Fibroblast of lung (primary cell): ENCODE results near the gene ROR2. TPM values are rescaled to one million over a fixed set of nuclear protein-coding genes. Genes with fewer than 3 reads are reported as not detected.

Experiments used
- DNase-seq, 2 donors: peaks; one replicate each; pipeline versions ENCODE4 v3.0.0 to v3.0.0-alpha.2; 2010; ENCODE audit warnings: low read depth in 2 of 2
- H2AFZ ChIP-seq: 2 replicates; pipeline ENCODE4 v1.5.1; 2012; ENCODE audit warnings: low read length, control low read depth, inconsistent platforms
- H3K27ac ChIP-seq: 2 replicates; pipeline ENCODE4 v1.5.1; 2011; ENCODE audit warnings: low read length, control low read depth; ENCODE audit not compliant: insufficient read depth
- H3K27me3 ChIP-seq: 2 replicates; pipeline ENCODE4 v1.5.1; 2011; ENCODE audit warnings: mild to moderate bottlenecking, low read length; ENCODE audit not compliant: control insufficient read depth, insufficient read depth
- H3K36me3 ChIP-seq: 2 replicates; pipeline ENCODE4 v1.5.1; 2011; ENCODE audit warnings: low read length; ENCODE audit not compliant: control insufficient read depth, insufficient read depth
- H3K4me1 ChIP-seq: 2 replicates; pipeline ENCODE4 v1.5.1; 2011; ENCODE audit warnings: low read length; ENCODE audit not compliant: control insufficient read depth, insufficient read depth; ENCODE audit errors: extremely low read depth
- H3K4me2 ChIP-seq: 2 replicates; pipeline ENCODE4 v1.5.1; 2011; ENCODE audit warnings: low read length, control low read depth; ENCODE audit not compliant: insufficient read depth; ENCODE audit errors: extremely low read depth
- H3K4me3 ChIP-seq, 4 experiments: fragments of 200-600 bp in 1 of 4; sonication (generic) in 1 of 4; replicated peaks in 1 of 4; 2 replicates each; pipeline ENCODE4 v1.5.1; 2011 to 2016; ENCODE audit warnings: low read length in 4 of 4, low read depth in 3 of 4, mild to moderate bottlenecking in 3 of 4, control low read depth in 2 of 4, inconsistent platforms in 1 of 4, mixed read lengths in 1 of 4; ENCODE audit not compliant: insufficient read depth in 1 of 4; ENCODE audit errors: control extremely low read depth in 1 of 4
- H3K79me2 ChIP-seq: 2 replicates; pipeline ENCODE4 v1.5.1; 2012; ENCODE audit warnings: mild to moderate bottlenecking, low read length, inconsistent platforms; ENCODE audit not compliant: control insufficient read depth, insufficient read depth
- H3K9ac ChIP-seq: 2 replicates; pipeline ENCODE4 v1.5.1; 2011; ENCODE audit warnings: mild to moderate bottlenecking, low read length, control low read depth; ENCODE audit not compliant: insufficient read depth
- H3K9me3 ChIP-seq: 2 replicates; pipeline ENCODE4 v1.5.1; 2012; ENCODE audit warnings: low read depth, low read length; ENCODE audit not compliant: control insufficient read depth, insufficient read depth
- H4K20me1 ChIP-seq: 2 replicates; pipeline ENCODE4 v1.5.1; 2011; ENCODE audit warnings: low read length; ENCODE audit not compliant: control insufficient read depth, insufficient read depth; ENCODE audit errors: extremely low read depth
- CTCF ChIP-seq, 2 donors: IDR thresholded peaks in 1 of 2; conservative IDR thresholded peaks in 1 of 2; 1 replicate in 1 of 2; 2 replicates in 1 of 2; pipeline ENCODE4 v1.5.1; 2011 to 2012; ENCODE audit warnings: low read length in 2 of 2, control low read depth in 1 of 2, inconsistent platforms in 1 of 2, low read depth in 1 of 2, mild to moderate bottlenecking in 1 of 2
- EZH2 ChIP-seq: IDR thresholded peaks from 2 replicates; pipeline ENCODE4 v1.5.1; 2012; ENCODE audit warnings: low read length, control low read depth, mild to moderate bottlenecking; ENCODE audit errors: missing control alignments
- polyA plus RNA-seq, 2 donors: library from polyadenylated mRNA; depleted of rRNA in 1 of 2; stranded (reverse) in 1 of 2; unstranded in 1 of 2; fragments of >200 nt; gene quantifications; 2 replicates each; pipeline ENCODE4 v1.2.1, GENCODE V29; 2011 to 2012; ENCODE audit warnings: missing spikeins in 1 of 2
- total RNA-seq: library from RNA; depleted of rRNA; stranded (reverse); fragments of >200 nt; gene quantifications from 2 replicates; pipeline ENCODE4 v1.2.1, GENCODE V29; 2014

Gene ROR2
- total and polyA plus RNA-seq, 2 donors (not counting 1 experiment from before 2014, with no cell fraction given): 2.3 to 27.9 TPM

- TF ChIP-seq EZH2 (no peak), CTCF (conservative IDR thresholded peaks at IDR 0.05 in 1 of 2, IDR thresholded peaks at IDR 0.05 in 1 of 2; ENCODE audit: low read depth in 1 of 2, low read length in 2 of 2) (no peak)
- Histone ChIP-seq H3K4me1 (peaks cover 7% of the 10 kb centered on the region), H3K27me3 (no peaks in the 10 kb centered on the region)
These were observed 67.4 kb downstream of the ROR2 start for GRCh38 chr9:91882627-91883026.

GRCh38 chr9:91880378-91880972 lies 69.6 kb downstream of the ROR2 start:
- H3K9ac ChIP-seq: no peak overlapping the region
- no peak overlapping the region for H3K4me2 ChIP-seq

More at GRCh38 chr9:91882627-91883026, 67.4 kb downstream of the ROR2 start:
- no peak overlapping the region for H2AFZ ChIP-seq
- H3K27ac ChIP-seq: no peak overlapping the region
- H3K4me3 ChIP-seq: no peak overlapping the region
- DNase-seq: no peak
- no peaks in the 10 kb centered on the region for H4K20me1 ChIP-seq
- no peak overlapping the region for H3K9ac ChIP-seq
- no peaks in the 10 kb centered on the region for H3K9me3 ChIP-seq
- no peaks in the 10 kb centered on the region for H3K79me2 ChIP-seq
- no peak overlapping the region for H3K4me2 ChIP-seq
- no peaks in the 10 kb centered on the region for H3K36me3 ChIP-seq

GRCh38 chr9:91879231-91879630 lies 70.8 kb downstream of the ROR2 start:
- Histone ChIP-seq H3K4me3 (no peak overlapping the region), H3K27ac (no peak overlapping the region), H3K36me3 (no peaks in the 10 kb centered on the region), H3K9me3 (no peaks in the 10 kb centered on the region), H3K9ac (no peak overlapping the region), H3K79me2 (no peaks in the 10 kb centered on the region), H3K4me1 (no peaks in the 10 kb centered on the region), H2AFZ (no peak overlapping the region), H3K27me3 (no peaks in the 10 kb centered on the region), H3K4me2 (no peak overlapping the region), H4K20me1 (no peaks in the 10 kb centered on the region)
- DNase-seq: no peak
- TF ChIP-seq CTCF (conservative IDR thresholded peaks at IDR 0.05 in 1 of 2, IDR thresholded peaks at IDR 0.05 in 1 of 2; ENCODE audit: low read depth in 1 of 2, low read length in 2 of 2) (no peak), EZH2 (no peak)

More at GRCh38 chr9:91880378-91880972, 69.6 kb downstream of the ROR2 start:
- no peak overlapping the region for H3K4me3 ChIP-seq
- H4K20me1 ChIP-seq: no peaks in the 10 kb centered on the region
- H3K4me1 ChIP-seq: peaks cover 2% of the 10 kb centered on the region
- H3K79me2 ChIP-seq: no peaks in the 10 kb centered on the region
- H3K9me3 ChIP-seq: no peaks in the 10 kb centered on the region
- DNase-seq: no peak
- no peak overlapping the region for H2AFZ ChIP-seq
- H3K36me3 ChIP-seq: no peaks in the 10 kb centered on the region
- no peaks in the 10 kb centered on the region for H3K27me3 ChIP-seq
- H3K27ac ChIP-seq: no peak overlapping the region
- TF ChIP-seq CTCF (conservative IDR thresholded peaks at IDR 0.05 in 1 of 2, IDR thresholded peaks at IDR 0.05 in 1 of 2; ENCODE audit: low read depth in 1 of 2, low read length in 2 of 2): no peak
- TF ChIP-seq EZH2: no peak
